Measurements from ENCODE around the gene NOMO2. TPM values are rescaled to one million over a fixed set of nuclear protein-coding genes. Genes with fewer than 3 reads are reported as not detected.
A peak's percentile ranks its signal among the peaks of the same experiment; 100 is the strongest.
"Not testable (repeated sequence)": the region's sequence is repeated elsewhere in the genome, so short reads cannot be mapped to it uniquely, and the experiment has no call there.

Gene NOMO2
- total RNA-seq, 6 experiments from 2014 or later: 53.6 to 88.5 (median 71.4) TPM

DNA sequence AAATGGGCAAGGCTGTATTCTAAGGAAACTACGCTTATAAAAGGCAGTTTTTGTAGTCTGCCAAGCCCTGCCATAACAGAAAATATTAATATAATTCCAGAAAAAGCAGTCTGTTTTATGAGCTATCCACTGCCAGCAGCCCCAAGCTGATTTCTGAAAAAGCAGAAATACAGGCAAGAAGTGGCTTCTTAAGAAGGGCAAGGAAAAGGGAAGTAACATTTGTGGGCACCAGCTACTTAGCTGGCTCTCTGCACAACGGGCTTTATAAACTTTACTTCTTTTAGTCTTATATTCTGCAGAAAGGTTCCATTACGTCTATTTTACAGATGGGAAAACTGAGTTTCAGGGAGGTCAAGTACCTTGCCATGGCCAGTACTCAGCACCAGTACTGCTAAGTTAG lies 31.6 kb downstream of the NOMO2 start:
- intact Hi-C loops (cut with DNase I); H3K27me3 ChIP-seq; H3K36me3 ChIP-seq; H3K4me1 ChIP-seq; H3K4me3 ChIP-seq; H3K27ac ChIP-seq; DNase-seq; H3K9me3 ChIP-seq: not testable (repeated sequence)
- ATAC-seq: peak in 1 of 4 donors; percentile 28
- no CpG with 5 or more reads among the region's 3 CpGs for WGBS (ENCODE audit: insufficient coverage, low coverage, low lambda C conversion rate, missing lambda C conversion rate)

DNA sequence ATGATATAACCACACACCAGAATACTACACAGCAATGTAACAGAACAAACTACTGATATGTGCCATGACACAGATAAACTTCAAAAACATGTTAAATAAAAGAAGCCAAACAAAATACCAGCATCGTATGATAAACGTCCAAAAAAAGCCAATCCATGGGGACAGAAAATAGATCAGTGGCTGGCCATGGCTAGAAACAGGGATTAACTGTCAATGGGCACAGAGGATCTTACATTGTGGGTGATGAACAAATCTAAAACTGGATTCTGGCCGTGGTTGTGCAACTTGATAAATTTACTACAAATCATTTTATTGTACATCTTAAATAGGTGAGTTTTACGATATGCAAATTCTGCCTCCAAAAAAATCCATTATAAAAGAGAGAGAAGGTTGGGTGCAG lies 35.4 kb downstream of the NOMO2 start:
- intact Hi-C loops (cut with DNase I); ATAC-seq: not testable (repeated sequence)

DNA sequence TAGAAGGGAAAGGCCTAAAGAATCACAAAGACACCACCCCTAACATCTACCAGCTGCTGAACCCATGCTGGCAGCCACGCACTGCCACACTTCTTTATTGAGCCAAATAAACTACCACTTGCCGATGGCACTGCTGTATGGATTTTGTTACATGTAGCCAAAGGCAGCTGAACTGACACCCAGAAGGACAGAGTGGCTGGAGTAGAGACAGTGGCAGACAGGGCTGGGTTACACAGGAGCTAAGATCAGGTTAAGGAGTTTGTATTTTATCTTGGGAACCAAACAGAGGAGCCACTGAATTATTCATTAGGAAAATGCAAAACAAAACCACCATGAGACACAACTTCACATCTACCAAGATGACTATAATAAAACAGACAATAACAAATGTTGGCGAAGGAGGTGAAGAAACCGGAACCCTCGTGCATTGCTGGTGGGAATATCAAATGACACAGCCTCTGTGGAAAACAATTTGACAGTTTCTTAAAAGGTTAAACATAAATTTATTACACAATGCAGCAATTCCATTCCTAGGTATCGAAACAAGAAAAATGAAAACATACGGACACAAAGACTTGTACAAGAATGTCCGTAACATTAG lies 35.9 kb downstream of the NOMO2 start:
- ATAC-seq; H3K4me1 ChIP-seq; DNase-seq; H3K36me3 ChIP-seq; H3K9me3 ChIP-seq; H3K27ac ChIP-seq; H3K27me3 ChIP-seq; H3K4me3 ChIP-seq; intact Hi-C loops (cut with DNase I): not testable (repeated sequence)
- WGBS (ENCODE audit: insufficient coverage, low coverage, low lambda C conversion rate, missing lambda C conversion rate): no CpG with 5 or more reads among the region's 8 CpGs

More for the DNA sequence above, 35.4 kb downstream of the NOMO2 start:
- H3K9me3 ChIP-seq, H3K27ac ChIP-seq, H3K4me3 ChIP-seq, DNase-seq, H3K27me3 ChIP-seq, H3K36me3 ChIP-seq, H3K4me1 ChIP-seq: not testable (repeated sequence)
- 87% methylated on average over 2 of the region's 4 CpGs for WGBS (ENCODE audit: insufficient coverage, low coverage, low lambda C conversion rate, missing lambda C conversion rate)

DNA sequence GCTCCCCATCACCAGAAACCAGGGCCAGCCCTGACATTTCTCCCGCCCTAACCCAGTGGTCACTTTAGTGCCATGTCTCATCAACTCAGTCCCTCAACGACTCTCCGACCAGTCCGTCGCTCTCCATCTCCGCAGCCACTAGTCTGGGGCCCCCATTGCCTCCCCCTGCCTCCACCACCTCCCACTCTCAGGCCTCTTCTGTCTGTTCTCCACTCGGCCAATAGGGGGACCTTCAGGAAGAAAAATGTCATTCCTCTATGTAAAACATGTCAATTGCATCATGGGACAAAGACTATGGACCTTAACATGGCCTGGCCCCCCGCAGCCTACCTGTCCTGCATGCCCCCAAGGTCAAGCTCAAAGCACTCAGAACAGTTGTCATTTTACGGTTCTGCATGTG lies 39.3 kb downstream of the NOMO2 start:
- H3K9me3 ChIP-seq; H3K4me3 ChIP-seq; H3K27ac ChIP-seq; DNase-seq; H3K4me1 ChIP-seq; intact Hi-C loops (cut with DNase I); H3K27me3 ChIP-seq; H3K36me3 ChIP-seq: not testable (repeated sequence)
- ATAC-seq: peak in 1 of 4 donors; percentile 8
- no CpG with 5 or more reads among the region's 9 CpGs for WGBS (ENCODE audit: insufficient coverage, low coverage, low lambda C conversion rate, missing lambda C conversion rate)

DNA sequence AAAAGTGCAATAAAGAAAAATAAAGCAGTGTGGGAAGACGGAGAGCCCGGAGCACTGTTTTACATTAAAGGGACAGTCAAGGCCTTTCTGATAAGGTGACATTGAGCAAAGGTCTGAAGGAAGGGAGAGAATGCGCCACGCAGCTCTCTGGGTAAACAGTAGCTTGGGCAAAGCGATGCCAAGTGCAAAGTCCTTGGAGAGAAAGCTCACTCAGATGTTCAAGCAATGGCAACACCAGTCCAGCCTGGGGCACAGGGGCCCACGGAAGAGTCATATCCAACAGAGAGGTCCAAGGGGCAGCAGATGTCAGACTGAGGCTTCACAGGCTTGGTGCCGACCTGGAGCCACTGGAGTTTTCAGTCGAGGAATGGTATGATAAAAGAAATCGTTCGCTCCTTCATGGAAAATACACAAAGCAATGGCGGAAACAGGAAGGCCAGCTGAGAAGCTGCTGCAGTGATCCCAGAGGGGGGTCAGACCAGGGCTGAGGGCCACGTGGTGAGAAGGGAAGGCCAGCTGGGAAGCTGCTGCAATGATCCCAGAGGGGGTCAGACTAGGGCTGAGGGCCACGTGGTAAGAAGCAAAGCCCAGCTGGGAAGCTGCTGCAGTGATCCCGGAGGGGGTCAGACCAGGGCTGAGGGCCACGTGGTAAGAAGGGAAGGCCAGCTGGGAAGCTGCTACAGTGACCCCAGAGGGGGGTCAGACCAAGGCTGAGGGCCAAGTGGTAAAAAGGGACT lies 40.3 kb downstream of the NOMO2 start:
- H3K4me3 ChIP-seq; H3K27ac ChIP-seq; H3K27me3 ChIP-seq; H3K4me1 ChIP-seq; DNase-seq; intact Hi-C loops (cut with DNase I); H3K9me3 ChIP-seq; H3K36me3 ChIP-seq: not testable (repeated sequence)
- peak; percentile 95 to 98 (median 98) for ATAC-seq
- WGBS (ENCODE audit: insufficient coverage, low coverage, low lambda C conversion rate, missing lambda C conversion rate): no CpG with 5 or more reads among the region's 15 CpGs

DNA sequence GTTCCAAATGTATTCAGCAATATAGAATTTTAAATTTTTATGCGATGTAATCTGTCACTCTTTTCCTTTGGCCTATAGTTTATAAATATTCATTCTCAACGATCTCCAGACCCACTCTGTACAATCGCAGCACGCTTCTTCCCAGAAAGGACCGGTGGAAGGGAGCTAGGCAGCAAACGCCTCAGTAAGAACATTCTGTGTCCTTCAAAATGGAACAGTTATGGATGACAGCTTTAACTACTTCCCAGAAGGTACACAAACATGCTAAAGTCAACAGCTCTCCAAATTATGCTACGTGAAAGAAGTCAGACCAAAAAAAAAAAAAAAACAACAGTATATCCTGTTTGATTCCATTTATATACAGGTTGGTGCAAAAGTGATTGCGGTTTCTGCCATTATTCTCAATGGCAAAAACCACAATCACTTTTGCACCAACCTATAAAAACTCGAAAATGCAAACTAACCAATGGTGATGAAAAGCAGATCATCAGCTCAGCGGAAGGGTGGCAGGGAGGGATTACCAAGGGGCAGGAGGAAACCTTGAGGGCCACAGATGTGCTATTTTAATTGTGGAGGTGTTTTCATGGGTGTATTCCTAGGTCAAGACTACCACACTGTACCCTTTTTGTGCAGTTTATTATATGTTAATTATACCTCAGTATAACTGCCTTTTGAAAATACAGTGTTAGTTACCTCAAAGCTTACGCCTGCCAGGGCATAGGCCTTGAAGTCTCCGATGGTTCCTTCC lies 43.2 kb downstream of the NOMO2 start:
- H3K9me3 ChIP-seq; H3K36me3 ChIP-seq; DNase-seq; H3K4me3 ChIP-seq; H3K27me3 ChIP-seq; ATAC-seq; H3K27ac ChIP-seq; intact Hi-C loops (cut with DNase I); H3K4me1 ChIP-seq: not testable (repeated sequence)
- WGBS (ENCODE audit: insufficient coverage, low coverage, low lambda C conversion rate, missing lambda C conversion rate): no CpG with 5 or more reads among the region's 12 CpGs

DNA sequence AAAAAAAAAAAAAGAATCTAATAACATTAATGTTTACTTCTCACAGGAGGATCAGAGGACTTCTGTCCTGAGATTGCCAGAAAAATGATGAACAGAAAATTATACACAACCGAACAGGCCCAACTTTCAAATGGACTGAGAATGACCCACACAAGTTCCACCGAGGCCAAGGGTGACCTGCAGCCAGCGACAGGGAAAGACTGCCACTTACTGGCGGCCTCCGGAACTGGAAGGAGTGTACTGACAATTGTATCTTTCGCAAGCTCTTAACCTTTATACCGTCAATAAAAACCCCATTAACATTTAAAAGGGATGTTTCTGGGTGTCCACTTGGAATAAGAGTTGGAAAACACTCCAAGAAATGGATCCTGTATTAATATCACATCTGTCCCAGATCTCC lies 63.5 kb downstream of the NOMO2 start:
- H3K9me3 ChIP-seq; H3K4me1 ChIP-seq; H3K36me3 ChIP-seq; intact Hi-C loops (cut with DNase I); H3K27ac ChIP-seq; DNase-seq; H3K27me3 ChIP-seq; H3K4me3 ChIP-seq: not testable (repeated sequence)
- WGBS (ENCODE audit: insufficient coverage, low coverage, low lambda C conversion rate, missing lambda C conversion rate): no CpG with 5 or more reads among the region's 7 CpGs
- ATAC-seq: peak; percentile 95 to 99 (median 97)

DNA sequence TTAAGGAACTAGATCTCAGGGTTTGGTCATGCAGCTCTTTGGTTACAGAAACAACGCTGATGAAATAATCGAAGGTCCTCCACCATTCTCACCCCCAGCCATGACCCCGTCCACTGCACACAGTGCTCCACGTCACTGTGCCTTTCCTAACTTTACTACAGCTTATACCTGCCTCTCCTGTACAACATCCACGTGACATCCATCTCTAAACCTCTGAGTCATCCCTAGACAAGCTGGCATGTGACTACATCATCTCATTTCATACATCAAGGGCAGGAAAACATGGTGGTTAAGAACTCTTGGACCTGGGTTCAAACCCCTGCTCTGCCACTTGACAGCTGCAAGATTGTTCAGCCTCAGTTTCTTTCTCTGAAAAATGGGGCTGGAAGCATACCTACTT lies 64.9 kb downstream of the NOMO2 start:
- H3K9me3 ChIP-seq; H3K27me3 ChIP-seq; H3K36me3 ChIP-seq; intact Hi-C loops (cut with DNase I); H3K4me3 ChIP-seq; ATAC-seq; H3K4me1 ChIP-seq; H3K27ac ChIP-seq; DNase-seq: not testable (repeated sequence)
- WGBS (ENCODE audit: insufficient coverage, low coverage, low lambda C conversion rate, missing lambda C conversion rate): no CpG with 5 or more reads among the region's 5 CpGs

DNA sequence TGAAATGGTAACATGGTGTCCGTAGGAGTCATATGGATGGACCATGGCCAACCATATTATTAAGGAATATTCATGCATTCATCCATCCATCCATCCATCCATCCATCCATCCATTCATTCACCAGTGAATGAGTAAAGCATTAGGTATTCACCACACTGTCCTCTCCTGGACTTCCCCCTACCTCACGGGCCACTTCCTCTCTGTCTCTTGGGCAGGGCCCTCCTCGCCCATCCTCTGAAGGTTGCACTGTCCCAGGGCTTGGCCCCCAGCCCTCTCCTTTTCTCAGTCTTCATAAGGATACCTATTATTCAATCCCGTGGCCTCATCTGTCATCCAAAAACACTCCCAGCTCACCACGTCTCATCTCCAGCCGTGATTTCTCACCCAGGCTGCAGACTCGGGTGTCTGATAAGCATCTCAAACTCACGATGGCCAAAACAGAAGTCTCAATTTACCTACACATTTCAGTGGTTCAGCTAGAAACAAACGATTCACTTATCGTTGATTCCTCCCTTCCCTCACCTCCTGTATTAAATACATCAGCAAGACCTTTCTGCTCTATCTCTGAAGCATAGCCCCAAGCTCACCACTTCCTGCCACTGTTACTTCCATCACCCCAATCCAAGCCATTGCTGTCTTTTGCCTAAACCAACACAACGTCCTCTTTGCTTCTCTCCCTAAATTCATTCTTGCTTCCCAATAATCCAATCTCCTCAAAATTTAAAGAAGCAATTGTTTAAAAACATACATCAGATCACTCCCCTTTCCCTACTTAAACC lies 69.6 kb downstream of the NOMO2 start:
- DNase-seq; H3K4me3 ChIP-seq; H3K9me3 ChIP-seq; H3K4me1 ChIP-seq; H3K27me3 ChIP-seq; H3K27ac ChIP-seq; intact Hi-C loops (cut with DNase I); ATAC-seq; H3K36me3 ChIP-seq: not testable (repeated sequence)
- no CpG with 5 or more reads among the region's 11 CpGs for WGBS (ENCODE audit: insufficient coverage, low coverage, low lambda C conversion rate, missing lambda C conversion rate)

DNA sequence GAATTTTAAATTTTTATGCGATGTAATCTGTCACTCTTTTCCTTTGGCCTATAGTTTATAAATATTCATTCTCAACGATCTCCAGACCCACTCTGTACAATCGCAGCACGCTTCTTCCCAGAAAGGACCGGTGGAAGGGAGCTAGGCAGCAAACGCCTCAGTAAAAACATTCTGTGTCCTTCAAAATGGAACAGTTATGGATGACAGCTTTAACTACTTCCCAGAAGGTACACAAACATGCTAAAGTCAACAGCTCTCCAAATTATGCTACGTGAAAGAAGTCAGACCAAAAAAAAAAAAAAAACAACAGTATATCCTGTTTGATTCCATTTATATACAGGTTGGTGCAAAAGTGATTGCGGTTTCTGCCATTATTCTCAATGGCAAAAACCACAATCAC lies 125.9 kb downstream of the NOMO2 start:
- H3K9me3 ChIP-seq; H3K4me3 ChIP-seq; H3K36me3 ChIP-seq; ATAC-seq; H3K4me1 ChIP-seq; intact Hi-C loops (cut with DNase I); DNase-seq; H3K27ac ChIP-seq; H3K27me3 ChIP-seq: not testable (repeated sequence)
- WGBS (ENCODE audit: insufficient coverage, low coverage, low lambda C conversion rate, missing lambda C conversion rate): no CpG with 5 or more reads among the region's 8 CpGs

DNA sequence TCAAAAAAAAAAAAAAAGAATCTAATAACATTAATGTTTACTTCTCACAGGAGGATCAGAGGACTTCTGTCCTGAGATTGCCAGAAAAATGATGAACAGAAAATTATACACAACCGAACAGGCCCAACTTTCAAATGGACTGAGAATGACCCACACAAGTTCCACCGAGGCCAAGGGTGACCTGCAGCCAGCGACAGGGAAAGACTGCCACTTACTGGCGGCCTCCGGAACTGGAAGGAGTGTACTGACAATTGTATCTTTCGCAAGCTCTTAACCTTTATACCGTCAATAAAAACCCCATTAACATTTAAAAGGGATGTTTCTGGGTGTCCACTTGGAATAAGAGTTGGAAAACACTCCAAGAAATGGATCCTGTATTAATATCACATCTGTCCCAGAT lies 146.1 kb downstream of the NOMO2 start:
- H3K9me3 ChIP-seq; intact Hi-C loops (cut with DNase I); H3K27me3 ChIP-seq; H3K36me3 ChIP-seq; H3K27ac ChIP-seq; H3K4me3 ChIP-seq; H3K4me1 ChIP-seq; DNase-seq: not testable (repeated sequence)
- peak; percentile 95 to 99 (median 96) for ATAC-seq
- WGBS (ENCODE audit: insufficient coverage, low coverage, low lambda C conversion rate, missing lambda C conversion rate): no CpG with 5 or more reads among the region's 7 CpGs

Data from right lobe of liver (tissue), 6 donors.